HG03095 (cell line): ENCODE results near the gene CEBPG.
A peak's percentile ranks its signal among the peaks of the same experiment; 100 is the strongest.

Experiments used
- ATAC-seq: cut with Tn5 transposase; IDR thresholded peaks from one replicate; pipeline ENCODE4 v1.9.1; 2021; ENCODE audit warnings: moderate library complexity; ENCODE audit not compliant: unreplicated experiment

CEBPG gene

DNA sequence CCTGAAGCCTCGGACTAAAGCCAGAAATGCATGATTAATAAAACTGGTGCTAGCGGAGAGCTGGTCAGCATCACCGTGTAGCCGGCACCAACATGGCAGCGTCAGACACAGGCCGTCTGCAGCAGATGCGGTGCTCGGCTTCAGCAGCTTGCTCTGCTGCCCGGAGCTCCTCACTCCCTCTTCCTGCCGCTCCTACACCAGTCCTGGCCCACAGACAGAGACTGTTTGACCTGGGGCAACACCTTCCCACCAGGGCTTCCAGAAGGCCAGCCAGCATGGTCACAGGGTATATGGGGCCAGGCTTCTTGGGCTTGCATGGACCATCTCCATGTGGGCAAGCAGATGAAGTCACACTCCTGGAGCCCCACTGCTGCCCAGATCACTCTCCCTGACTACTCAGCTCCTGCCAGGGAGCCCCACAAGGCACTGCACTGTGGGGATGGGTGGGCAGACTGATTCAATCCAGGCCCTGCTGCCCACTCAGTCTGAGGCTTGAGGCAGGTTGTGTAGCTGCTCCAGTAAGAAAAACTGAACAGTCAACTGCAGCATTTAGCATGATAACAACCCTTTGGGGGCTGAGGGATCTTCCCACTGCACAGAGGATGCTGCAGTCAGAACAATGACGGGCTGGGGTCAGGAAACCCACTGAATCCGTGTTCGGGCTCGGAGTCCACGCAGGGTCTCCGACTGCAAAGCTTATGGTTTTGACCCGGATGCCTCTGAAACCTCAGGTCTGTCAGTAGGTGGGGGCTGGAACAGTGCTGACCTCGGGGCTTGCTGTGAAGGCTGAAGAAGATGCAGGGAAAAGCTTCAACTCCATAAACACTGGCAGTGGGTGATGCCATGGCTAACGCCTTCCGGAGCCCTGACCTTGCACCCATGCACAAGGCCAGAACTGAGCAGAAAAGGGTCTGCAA lies 45.6 kb downstream of the CEBPG start:
- no peak for ATAC-seq

DNA sequence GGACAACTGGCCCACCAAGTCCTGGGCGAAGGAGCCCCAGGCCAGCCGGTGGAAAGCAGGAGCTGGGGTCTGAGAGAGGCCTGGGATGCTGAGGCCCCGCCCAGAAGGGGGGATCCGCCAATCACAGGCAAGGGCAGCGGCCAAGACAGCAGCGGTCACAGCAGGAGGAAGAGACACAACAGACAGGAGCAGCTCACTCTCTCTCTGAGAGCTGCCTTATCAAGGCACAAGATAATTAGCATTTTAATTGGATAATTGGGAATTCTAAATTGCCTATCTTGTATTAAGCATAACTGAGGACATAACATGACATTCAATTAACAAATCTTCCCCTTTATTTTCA lies 46.2 kb downstream of the CEBPG start:
- ATAC-seq = no peak

DNA sequence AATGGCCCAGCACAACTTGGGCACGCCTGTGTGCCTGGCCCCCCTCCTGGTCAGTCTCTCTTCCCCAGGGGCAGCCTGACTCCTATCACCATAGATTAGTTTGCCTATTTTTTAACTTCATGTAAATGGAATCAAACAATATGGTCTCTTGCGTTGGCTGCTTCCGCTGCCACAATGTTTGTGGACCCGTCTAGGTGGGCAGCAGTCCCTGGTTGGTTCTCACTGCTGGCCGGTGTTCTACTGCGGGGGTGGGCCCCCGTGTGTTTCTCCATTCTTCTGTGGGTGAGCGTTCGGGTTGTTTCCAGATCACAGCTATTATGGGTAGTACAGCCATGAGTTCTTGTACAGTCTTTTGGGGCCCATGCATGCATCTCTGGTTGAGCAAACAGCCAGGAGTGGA lies 47.3 kb downstream of the CEBPG start:
- ATAC-seq = no peak

DNA sequence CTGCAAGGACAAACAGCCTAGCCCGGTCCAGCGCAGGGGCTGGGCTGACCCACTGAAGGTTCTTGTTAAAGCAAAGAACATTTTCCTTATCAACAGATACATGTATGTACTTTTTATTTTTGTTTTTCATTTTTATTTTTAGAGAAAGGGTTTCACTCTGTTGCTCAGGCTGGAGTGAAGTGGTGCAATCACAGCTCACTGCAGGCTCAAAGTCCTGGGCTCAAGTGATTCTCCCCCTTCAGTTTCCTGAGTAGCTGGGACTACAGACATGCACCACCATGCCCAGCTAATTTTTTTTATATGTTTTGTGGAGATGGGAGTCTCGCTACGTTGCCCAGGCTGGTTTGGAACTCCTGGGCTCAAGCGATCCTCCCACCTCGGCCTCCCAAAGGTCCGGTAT lies 47.9 kb downstream of the CEBPG start:
- no peak for ATAC-seq

DNA sequence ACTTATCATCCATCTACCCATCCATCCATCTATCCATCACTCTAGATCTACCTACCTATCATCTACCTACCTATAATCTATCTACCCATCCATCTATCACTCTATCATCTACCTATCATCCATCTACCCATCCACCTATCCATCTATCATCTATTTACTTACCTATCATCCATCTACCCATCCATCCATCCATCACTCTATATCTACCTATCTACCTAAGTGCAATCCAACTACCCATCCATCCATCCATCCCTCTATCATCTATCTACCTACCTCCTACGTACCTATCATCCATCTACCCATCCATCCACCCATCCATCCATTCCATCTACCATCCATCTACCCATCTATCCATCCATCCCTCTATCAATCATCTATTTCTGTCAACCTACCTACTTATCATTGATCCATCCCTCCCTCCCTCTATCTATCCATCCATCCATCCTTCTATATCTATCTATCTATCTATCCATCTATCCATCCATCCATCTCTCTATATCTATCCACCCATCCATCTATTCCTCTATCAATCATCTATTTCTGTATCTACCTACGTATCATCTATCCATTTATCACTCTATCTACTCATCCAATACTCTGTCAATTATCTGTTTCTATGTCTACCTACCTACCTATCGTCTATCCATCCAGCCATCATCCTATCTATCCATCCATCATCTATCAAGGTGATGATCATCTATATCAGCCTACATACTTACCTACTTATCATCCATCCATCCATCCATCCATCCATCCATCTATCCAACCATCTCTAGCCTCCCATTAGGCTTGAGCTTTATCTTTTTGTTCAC lies 49.1 kb downstream of the CEBPG start:
- ATAC-seq = no peak

DNA sequence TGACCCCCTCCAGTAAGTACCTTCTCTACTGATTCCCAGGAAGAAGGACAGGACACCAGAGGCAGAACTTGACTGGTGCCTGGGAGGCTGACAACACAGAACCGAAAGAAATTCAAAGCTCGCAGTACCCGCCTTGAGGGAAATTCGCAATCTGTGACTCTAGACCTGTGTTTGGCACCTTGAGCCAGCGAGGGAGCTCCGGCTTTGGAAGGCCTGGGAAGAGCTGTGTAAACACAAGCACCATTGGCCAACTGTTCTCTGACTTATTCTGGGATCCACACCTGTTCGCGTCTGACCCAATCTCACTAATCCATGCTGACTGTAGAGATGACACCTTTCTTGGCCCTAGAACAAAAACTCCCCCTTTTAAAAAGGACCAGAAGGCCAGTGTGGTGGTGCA lies 50.7 kb downstream of the CEBPG start:
- ATAC-seq = no peak

DNA sequence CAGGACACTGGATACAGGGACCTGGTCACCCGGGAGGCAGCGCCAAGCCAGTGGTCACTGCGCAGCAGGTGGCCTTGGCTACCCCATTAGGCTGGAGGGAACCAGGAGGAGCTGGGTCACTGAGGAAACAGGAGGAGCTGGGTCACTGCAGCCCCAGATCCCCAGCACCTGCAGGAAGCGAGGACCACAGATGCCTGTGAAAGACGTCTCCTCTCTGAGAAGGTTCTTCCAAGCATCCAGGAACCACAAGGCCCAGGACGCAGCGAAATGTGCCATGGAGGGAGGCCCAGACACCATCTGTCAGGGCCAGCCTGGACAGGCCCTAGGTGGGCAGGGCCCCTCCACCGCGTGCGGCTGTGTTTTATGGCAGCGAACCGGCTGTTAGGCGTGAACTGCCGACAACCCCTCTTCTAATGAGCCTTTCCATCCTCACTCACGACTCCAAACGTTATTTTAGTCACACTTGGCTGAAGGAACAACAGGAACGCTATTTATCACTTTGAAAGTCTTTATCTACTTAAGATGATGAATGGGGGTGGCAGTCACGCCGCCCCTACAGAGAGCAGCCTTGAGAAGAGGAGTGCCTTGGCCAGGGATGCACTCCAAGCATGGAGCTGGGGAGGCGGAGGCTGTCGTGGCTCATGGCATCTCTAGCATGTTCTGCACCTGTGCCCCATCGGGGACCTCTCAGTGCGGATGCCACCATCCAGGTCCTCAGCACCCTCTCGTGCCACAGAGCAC lies 53.3 kb downstream of the CEBPG start:
- ATAC-seq = no peak

DNA sequence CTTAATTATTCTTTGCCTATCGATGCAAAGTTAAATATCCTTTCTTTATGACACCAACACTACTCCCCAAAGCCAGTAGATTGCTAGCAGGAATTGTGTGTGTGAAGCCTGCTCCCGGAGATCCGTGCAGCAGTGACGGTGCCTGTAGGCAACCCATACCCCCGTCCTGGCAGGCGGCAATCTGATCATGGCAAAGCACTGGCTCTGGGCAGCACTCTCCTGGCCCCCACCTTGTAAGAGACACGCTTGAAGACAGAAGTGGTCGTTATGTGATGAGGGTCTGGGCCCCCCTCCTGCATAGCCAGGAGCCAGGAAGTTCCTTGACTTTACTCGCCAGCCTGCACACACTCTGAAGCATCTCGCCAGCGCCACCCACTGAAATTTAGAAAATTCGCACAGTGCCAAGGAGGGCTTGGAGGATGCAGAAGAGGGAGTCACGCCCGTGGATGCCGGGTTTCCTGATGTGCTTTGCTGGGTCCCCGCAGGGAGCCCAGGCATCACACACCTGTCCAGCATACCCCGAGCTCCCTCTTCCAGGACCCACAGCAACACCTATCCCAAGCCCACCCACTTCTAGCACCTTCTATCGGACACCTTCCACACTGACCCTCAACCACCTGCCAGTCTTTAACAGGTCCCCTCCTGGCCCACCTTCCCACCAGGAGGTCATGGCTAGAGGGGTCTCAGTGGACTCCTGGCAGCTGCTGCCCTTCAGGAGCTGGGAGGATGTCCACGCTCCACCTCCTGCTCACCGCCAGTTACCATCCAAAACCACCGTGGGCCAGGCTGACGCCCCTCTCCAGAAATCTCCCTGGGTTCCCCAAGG lies 54.5 kb downstream of the CEBPG start:
- ATAC-seq = no peak

DNA sequence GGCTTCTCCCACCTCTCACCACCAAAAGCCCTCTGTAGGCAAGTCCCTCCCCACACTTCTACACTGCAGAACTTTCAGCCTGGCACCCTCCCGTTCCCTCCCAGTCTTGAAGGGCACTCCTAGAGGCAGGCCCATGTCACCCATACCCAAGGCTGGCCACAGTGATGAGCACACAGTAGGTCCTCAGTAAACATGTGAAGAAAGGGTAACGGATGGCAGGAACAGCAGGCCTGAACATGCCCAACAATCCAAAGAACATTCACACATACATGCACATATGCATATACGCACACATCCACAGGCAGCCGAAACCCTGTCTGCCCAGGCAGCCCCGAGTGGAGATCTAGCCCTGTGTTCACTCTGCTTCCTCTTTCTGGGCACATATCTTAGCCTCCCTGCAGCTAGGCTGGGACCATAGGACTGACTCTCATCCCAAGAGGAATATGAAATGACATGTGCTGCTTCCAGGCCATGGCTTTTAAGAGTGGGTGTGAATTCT lies 55.2 kb downstream of the CEBPG start:
- no peak for ATAC-seq

DNA sequence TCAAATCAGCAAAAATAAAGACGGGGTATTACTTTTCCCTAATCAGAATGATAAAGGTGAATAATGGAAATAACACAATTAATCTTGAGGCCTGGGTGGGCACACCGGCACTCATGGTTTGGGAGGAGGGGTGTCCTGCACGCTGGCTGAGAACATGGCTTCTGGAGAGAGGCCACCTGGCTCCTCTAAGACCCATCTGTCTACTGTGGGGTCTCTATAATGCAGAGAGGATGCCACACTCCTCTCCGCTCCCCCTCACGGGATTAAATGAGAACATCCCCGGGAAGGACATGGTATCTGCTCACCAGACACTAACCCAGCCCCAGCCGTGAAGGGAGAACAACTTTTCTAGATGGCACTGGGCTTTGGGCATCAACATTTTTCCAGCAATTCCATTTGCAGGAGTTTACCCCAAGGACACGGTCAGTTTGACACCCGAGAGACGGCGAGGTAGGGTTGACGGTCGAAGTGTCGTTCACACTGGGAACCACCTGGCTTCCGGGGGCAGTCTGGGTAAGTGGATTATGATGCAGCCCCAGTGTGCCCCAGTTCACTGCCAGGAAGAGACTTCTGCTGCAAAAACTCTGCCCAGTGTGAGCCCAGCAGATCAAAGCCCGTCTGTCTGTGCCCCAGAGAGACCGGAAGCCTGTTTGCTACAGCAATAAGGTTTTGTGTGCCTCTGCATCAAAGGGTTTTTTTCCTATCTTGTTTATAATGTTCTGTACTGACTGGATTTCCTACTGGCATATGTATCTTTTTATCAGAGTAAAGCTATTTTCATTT lies 56.6 kb downstream of the CEBPG start:
- no peak for ATAC-seq

DNA sequence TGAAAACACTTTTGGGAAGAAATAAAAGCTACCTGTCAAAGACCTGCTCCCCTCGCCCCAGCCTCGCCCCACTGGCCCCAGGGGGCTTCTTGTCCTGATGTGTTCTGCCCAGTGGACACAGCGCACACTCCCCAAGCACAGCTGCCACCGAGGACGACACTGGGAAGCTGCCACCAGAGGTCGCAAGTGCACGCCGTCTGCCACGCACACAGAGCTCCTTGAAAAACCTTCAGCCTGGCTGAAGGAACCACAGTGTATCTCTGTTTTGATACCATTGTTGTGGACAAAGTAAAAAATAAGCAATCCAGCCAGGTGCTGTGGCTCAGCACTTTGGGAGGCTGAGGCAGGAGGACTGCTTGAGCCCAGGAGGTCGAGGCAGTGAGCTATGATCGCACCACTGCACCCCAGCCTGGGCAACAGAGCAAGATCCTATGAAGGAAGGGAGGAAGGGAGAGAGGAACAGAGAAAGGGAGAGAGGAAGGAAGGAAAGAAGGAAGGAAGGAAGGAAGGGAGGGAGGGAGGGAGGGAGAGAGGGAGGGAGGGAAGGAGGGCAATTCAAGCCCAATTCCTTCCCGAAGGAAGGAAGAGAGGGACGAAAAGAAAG lies 57.3 kb downstream of the CEBPG start:
- peak; percentile 55 for ATAC-seq

DNA sequence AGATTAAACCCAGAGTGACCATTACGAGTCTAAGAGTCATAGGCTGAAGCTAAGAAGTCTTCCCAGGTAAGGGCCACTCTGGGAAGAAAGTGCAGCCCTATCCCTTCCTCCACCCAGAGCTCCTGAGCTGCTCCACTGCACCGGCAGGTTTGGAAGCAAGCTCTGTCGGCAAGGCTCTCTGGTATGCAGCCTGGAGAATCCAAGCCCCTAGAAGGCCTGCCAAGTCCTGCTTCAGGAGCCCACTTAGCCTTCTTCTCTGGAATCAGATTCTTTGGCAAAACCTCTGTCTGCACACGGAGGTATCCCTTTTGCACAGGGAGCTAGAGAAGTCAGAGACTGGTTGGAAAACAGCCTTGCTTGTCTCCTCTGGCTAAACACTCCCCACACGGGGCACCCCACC lies 58.5 kb downstream of the CEBPG start:
- no peak for ATAC-seq
